Measurements from ENCODE around the gene SLC24A3.

SLC24A3 gene

GRCh38 chr20:19419396-19419795 lies 207.0 kb downstream of the SLC24A3 start:
- DNase-seq (ENCODE audit: low read depth in 1 of 2, low spot score in 1 of 2), result no peak

- no peak for DNase-seq (ENCODE audit: low read depth in 1 of 2, low spot score in 1 of 2)
These were observed 210.9 kb downstream of the SLC24A3 start for GRCh38 chr20:19423097-19423899.

DNA sequence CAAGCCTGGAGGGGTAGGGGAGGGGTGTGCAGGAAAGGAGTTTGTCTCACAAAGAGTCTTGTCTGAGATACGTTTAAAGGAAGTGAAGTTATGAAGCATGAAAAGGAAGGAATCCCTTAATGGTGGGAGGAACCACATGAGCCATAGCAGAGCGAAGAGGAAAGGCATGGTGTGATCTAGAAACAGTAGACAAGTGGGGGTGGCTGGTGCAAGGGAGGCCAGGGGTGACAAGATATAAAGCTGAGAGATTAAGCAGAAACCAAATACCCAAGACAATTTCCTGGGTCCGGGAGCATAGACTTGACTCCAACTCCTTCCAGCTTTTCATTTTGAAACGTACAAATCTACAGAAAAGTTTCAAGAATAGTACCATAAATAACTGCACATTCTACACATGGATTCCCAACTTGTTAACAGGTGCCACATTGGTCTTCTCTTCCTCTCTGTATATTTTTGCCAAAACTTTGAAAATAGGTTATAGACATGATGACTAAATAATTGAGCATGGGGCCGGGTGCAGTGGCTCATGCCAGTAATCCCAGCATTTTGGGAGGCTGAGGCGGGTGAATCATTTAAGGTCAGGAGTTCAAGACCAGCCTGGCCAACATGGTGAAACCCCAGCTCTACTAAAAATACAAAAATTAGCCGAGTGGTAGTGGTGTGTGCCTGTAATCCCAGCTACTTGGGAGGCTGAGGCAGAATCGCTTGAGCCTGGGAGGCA lies 211.6 kb downstream of the SLC24A3 start:
- DNase-seq (ENCODE audit: low read depth in 1 of 2, low spot score in 1 of 2), result no peak

- DNase-seq (ENCODE audit: low read depth in 1 of 2, low spot score in 1 of 2), result no peak
These were observed 213.9 kb downstream of the SLC24A3 start for GRCh38 chr20:19426356-19426755.

DNA sequence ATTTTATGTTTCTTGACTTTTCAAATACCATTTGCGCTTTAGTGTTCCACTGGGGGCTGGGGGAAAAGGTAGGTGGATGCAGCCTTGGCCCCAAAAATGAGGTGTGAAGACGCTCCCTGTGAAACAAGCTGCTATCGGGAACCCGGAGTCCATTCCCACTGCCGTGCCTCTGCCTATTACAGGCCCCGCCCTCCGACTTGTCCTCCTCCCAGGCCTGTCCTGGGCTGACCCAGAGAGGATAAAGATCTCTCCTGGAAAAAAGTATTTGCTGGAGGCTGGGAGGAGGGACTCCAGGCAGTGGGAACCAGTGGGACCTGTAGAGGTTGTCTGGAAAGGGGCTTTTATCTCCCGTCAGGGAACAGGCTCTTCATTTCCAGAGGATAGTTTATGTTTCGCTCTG lies 215.0 kb downstream of the SLC24A3 start:
- no peak for DNase-seq (ENCODE audit: low read depth in 1 of 2, low spot score in 1 of 2)

- no peak for DNase-seq (ENCODE audit: low read depth in 1 of 2, low spot score in 1 of 2)
These were observed 215.5 kb downstream of the SLC24A3 start for GRCh38 chr20:19427913-19428312.

- no peak for DNase-seq (ENCODE audit: low read depth in 1 of 2, low spot score in 1 of 2)
These were observed 215.9 kb downstream of the SLC24A3 start for GRCh38 chr20:19428324-19428723.

DNA sequence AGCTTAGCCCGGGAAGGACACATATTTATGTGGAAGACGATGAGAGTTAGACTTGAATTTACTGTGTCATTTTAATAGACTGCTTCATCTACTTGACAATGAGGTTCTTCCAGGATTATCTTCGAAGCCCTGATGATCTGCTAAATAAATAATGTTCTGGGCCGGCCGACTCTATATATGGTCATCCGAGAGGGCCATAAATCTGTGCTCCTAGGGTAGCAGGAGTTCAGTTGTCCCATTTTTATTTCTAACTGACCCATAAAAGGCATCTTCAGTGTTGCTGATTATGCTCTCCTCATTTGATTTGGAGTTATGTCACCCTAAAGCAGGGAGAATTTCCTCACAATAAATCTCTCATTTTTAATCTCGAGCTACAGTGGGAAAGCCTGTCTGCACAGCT lies 217.1 kb downstream of the SLC24A3 start:
- DNase-seq (ENCODE audit: low read depth in 1 of 2, low spot score in 1 of 2), result no peak

DNA sequence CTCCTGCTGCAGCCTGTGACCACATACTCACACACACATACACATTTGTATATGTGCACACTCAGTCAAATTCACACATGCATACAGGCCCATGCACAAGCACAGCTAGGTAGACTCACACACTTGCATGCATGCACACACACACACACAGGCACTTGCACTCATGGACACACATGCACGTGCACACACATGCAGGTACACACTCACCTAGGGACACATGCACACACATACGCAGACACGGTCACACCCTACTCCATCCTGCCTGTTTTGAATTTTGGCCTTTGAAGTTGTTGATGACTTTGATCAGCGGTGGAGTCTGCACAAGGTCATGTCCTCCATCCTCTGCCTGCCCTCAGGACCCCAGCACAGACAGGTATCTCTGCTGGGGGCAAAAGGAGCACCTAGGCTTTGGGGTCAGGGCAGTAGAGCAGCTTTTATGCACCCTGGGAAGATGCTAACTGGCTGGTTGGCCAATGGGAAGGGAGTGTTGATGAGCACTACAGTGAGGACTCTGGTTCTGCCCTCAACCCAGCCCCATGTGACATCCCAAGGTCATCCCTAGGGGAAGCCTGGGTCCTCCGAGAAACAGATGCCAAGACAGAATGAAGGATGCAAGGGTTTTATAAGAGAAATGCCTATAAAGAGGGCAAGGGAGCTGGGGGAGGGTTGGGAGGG lies 218.3 kb downstream of the SLC24A3 start:
- no peak for DNase-seq (ENCODE audit: low read depth in 1 of 2, low spot score in 1 of 2)

GRCh38 chr20:19431316-19431700 lies 218.9 kb downstream of the SLC24A3 start:
- DNase-seq (ENCODE audit: low read depth in 1 of 2, low spot score in 1 of 2), result no peak

DNA sequence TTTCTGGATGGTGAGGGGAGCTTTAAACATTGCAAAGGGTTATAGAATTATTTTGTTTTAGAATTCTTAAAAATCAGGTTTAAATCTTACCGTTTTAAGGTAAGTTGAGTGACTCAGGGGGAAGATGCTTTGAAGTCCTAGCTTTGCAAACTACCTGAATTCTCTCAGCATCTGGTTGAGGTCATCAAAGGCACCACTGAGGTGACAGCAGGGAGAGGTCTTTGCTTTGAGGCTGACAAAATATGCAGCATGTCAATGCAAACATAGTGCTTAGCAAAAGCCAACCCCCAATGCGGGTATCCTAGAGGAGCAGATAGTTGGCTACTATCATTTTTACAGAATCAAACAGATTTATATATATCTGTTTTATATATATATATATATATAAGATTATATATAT lies 219.5 kb downstream of the SLC24A3 start:
- no peak for DNase-seq (ENCODE audit: low read depth in 1 of 2, low spot score in 1 of 2)

- DNase-seq (ENCODE audit: low read depth in 1 of 2, low spot score in 1 of 2), result no peak
These were observed 221.2 kb downstream of the SLC24A3 start for GRCh38 chr20:19433371-19434350.

DNA sequence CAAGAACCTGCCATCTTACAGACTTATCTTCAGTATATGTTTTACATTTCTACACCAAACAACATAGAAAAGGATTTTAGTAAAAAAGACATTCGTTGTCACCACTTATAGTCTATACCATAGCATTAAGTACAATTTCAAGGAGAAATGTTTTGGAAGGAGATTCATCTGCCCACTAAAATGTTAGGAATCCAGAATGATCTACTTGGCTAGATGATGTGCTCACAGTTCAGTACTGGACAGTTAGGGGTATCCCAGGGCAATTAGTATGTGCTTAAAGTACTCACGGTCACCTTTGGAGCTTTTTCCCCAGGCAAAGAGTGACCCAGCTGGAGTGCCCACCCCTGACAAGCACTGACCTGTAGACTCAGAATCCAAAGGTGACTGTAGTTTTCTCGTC lies 222.9 kb downstream of the SLC24A3 start:
- no peak for DNase-seq (ENCODE audit: low read depth in 1 of 2, low spot score in 1 of 2)

DNA sequence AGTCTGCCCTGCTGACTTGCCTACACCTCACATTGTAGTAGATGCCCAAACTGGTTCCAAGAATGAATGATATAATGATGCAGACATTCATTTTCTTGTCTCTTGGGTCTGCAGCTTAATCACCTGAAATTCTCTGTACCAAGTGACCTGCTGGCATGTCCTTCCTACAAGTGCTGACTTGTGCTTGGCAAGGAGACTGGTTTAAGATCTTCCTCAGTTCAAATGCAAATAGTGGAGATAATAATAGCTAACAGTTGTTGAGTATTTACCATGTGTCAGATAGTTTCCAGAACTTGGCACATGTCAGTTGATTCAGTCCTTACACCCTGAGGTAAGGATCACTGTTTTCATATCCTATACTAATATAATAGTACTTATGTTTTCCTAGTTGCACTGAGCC lies 223.4 kb downstream of the SLC24A3 start:
- no peak for DNase-seq (ENCODE audit: low read depth in 1 of 2, low spot score in 1 of 2)

DNA sequence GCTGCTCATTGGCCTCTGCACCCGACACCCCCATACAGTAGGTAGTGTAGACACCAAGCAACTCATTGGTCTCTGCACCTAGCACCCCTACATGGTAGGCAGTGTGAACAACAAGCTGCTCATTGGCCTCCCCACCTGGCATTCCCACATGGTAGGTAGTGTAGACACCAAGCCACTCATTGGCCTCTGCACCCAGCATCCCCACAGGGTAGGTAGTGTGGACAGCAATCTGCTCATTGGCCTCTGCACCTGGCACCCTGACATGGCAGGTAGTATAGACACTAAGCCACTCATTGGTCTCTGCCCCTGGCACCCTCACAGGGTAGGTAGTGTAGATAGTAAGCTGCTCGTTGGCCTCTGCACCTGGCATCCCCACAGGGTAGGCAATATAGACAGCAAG lies 226.0 kb downstream of the SLC24A3 start:
- DNase-seq (ENCODE audit: low read depth in 1 of 2, low spot score in 1 of 2), result no peak

- no peak for DNase-seq (ENCODE audit: low read depth in 1 of 2, low spot score in 1 of 2)
These were observed 228.5 kb downstream of the SLC24A3 start for GRCh38 chr20:19440660-19441527.

GRCh38 chr20:19446246-19446645 lies 233.8 kb downstream of the SLC24A3 start:
- DNase-seq (ENCODE audit: low read depth in 1 of 2, low spot score in 1 of 2), result no peak

- DNase-seq (ENCODE audit: low read depth in 1 of 2, low spot score in 1 of 2), result no peak
These were observed 236.2 kb downstream of the SLC24A3 start for GRCh38 chr20:19448632-19449031.

- no peak for DNase-seq (ENCODE audit: low read depth in 1 of 2, low spot score in 1 of 2)
These were observed 236.6 kb downstream of the SLC24A3 start for GRCh38 chr20:19449051-19449450.
